ENCODE measurements around the gene SATB1.
"Not testable (repeated sequence)": the region's sequence is repeated elsewhere in the genome, so short reads cannot be mapped to it uniquely, and the experiment has no call there.

SATB1 gene

GRCh38 chr3:18351823-18352744 lies 73.1 kb downstream of the SATB1 start:
- DNase-seq (ENCODE audit: low read depth), result no peak

GRCh38 chr3:18351069-18351628 lies 74.0 kb downstream of the SATB1 start:
- no peak for DNase-seq (ENCODE audit: low read depth)

GRCh38 chr3:18349197-18349798 lies 75.8 kb downstream of the SATB1 start:
- no peak for DNase-seq (ENCODE audit: low read depth)

- DNase-seq (ENCODE audit: low read depth), result no peak
These were observed 79.0 kb downstream of the SATB1 start for GRCh38 chr3:18346097-18346496.

- no peak for DNase-seq (ENCODE audit: low read depth)
These were observed 80.1 kb downstream of the SATB1 start for GRCh38 chr3:18345015-18345367.

GRCh38 chr3:18344306-18345014 lies 80.7 kb downstream of the SATB1 start:
- no peak for DNase-seq (ENCODE audit: low read depth)

GRCh38 chr3:18343809-18344208 lies 81.3 kb downstream of the SATB1 start:
- no peak for DNase-seq (ENCODE audit: low read depth)

GRCh38 chr3:18338827-18339514 lies 86.2 kb downstream of the SATB1 start:
- no peak for DNase-seq (ENCODE audit: low read depth)

GRCh38 chr3:18337231-18337630 lies 87.9 kb downstream of the SATB1 start:
- no peak for DNase-seq (ENCODE audit: low read depth)

- no peak for DNase-seq (ENCODE audit: low read depth)
These were observed 90.1 kb downstream of the SATB1 start for GRCh38 chr3:18334837-18335601.

GRCh38 chr3:18330772-18331441 lies 94.2 kb downstream of the SATB1 start:
- DNase-seq (ENCODE audit: low read depth), result not testable (repeated sequence)

- no peak for DNase-seq (ENCODE audit: low read depth)
These were observed 117.0 kb downstream of the SATB1 start for GRCh38 chr3:18308096-18308650.

GRCh38 chr3:18307529-18307928 lies 117.6 kb downstream of the SATB1 start:
- DNase-seq (ENCODE audit: low read depth), result no peak

GRCh38 chr3:18302517-18302916 lies 122.6 kb downstream of the SATB1 start:
- DNase-seq (ENCODE audit: low read depth), result peak; percentile 63

GRCh38 chr3:18301781-18302180 lies 123.4 kb downstream of the SATB1 start:
- DNase-seq (ENCODE audit: low read depth), result no peak

- DNase-seq (ENCODE audit: low read depth), result no peak
These were observed 124.2 kb downstream of the SATB1 start for GRCh38 chr3:18300916-18301315.

GRCh38 chr3:18297126-18297525 lies 128.0 kb downstream of the SATB1 start:
- DNase-seq (ENCODE audit: low read depth), result no peak

Measured in fibroblast of the conjunctiva (primary cell).